C4-2B (cell line): ENCODE data around the gene AP1AR.

ENCODE experiments used
- ZFX ChIP-seq: fragments of 450-650 bp; IDR thresholded peaks from 2 replicates; pipeline ENCODE4 v1.6.1; 2017
- TF ChIP-seq, protein P1 (sequence below): fragments of 450-650 bp; conservative IDR thresholded peaks from 2 replicates; pipeline ENCODE4 v1.5.1; 2017; ENCODE audit warnings: mild to moderate bottlenecking

DNA sequence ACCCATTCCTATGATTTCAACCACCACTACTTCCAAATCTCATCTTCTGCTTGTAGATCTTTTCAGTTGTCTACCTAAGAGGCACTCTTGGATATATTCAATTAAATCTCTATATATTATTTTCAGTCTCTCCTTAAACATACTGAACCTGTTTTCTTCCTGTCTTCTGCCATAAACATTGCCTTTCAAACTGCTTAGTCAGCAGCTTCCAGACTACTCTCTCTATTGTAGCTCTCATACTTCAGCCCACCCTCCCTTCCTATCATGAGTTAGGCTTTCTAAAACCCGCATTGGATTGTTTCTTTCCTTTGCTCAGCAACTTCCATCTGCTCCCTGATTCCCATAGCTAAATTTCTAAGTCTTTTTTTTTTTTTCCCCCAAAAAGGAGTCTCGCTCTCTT lies 4.5 kb downstream of the AP1AR start:
- TF ChIP-seq, protein P1, sequence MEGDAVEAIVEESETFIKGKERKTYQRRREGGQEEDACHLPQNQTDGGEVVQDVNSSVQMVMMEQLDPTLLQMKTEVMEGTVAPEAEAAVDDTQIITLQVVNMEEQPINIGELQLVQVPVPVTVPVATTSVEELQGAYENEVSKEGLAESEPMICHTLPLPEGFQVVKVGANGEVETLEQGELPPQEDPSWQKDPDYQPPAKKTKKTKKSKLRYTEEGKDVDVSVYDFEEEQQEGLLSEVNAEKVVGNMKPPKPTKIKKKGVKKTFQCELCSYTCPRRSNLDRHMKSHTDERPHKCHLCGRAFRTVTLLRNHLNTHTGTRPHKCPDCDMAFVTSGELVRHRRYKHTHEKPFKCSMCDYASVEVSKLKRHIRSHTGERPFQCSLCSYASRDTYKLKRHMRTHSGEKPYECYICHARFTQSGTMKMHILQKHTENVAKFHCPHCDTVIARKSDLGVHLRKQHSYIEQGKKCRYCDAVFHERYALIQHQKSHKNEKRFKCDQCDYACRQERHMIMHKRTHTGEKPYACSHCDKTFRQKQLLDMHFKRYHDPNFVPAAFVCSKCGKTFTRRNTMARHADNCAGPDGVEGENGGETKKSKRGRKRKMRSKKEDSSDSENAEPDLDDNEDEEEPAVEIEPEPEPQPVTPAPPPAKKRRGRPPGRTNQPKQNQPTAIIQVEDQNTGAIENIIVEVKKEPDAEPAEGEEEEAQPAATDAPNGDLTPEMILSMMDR = no peak
- no peak for TF ChIP-seq ZFX
